ENCODE results near the gene NAP1L5.

NAP1L5 gene

DNA sequence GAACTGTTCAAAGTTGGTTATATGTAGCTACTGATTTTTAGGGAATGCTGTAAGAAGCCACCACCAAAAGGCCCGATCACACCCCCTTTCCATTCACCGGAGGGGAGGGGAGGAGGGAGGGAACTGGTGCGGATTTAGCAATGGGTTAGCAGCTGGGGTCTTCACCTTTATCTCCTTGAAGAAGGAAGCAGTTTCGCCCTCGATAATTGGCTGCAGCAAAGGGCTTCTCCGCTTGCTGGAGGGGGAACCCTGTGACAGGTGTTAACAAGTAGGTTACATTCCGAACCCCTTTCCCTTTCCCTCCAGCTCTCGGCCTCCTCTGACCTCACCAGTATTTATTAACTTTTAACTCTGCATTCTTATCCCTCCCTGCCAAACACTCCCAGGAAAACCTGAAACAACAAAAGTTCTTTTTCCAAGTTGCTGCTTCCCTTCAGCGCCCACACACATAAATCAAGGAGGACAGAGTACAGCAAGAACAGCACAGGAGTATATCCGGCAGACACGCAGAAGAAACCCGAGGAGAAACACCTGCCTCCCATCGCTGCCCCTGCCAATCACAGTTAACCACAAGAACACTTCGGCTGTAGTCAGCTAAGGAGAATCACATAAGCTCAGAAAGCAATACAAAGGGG lies 39.8 kb upstream of the NAP1L5 start:
- H3K36me3 ChIP-seq (ENCODE audit: low read length), result no peaks in the 10 kb centered on the region
- no peaks in the 10 kb centered on the region for H3F3A ChIP-seq (ENCODE audit: insufficient read depth)
- H3K4me2 ChIP-seq (ENCODE audit: low read depth, low read length, poor library complexity, severe bottlenecking), result no peak overlapping the region

DNA sequence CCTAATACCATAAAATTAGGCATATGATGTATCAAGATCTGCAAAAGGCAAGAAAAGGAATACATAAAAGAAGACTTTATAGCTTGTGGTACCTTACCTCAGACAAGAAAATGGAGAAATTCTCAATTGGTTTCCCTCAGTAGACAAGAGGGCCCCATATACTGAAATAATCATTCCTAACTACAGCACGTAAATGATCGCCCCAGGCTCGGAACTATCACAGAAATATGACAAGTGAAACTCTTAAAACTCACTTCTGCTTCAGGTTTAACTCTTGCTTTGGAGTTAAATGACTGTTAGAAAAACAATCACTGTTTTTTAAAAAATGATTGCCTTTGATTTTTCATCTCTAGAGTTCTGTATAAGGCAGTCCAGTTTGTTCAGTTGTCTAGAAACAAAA lies 38.6 kb upstream of the NAP1L5 start:
- Histone ChIP-seq H3K79me2 (ENCODE audit: insufficient read depth, low read length) (no peaks in the 10 kb centered on the region), H3K9ac (ENCODE audit: low read length) (no peak overlapping the region), H3K4me3 (ENCODE audit: insufficient read depth, low read length, poor library complexity, severe bottlenecking) (no peak overlapping the region), H2AFZ (ENCODE audit: low read depth, low read length, severe bottlenecking) (no peak overlapping the region), H4K20me1 (ENCODE audit: low read depth, low read length) (no peaks in the 10 kb centered on the region), H3K9me2 (replicated peaks; ENCODE audit: insufficient read depth, low read length) (no peaks in the 10 kb centered on the region), H3K9me3 (ENCODE audit: insufficient read depth, low read length) (no peaks in the 10 kb centered on the region), H3K4me2 (ENCODE audit: low read depth, low read length, poor library complexity, severe bottlenecking) (no peak overlapping the region), H3K27ac (ENCODE audit: low read depth, low read length) (no peak overlapping the region), H3K27me3 (ENCODE audit: low read length) (no peaks in the 10 kb centered on the region), H3F3A (ENCODE audit: insufficient read depth) (no peaks in the 10 kb centered on the region), H3K36me3 (ENCODE audit: low read length) (no peaks in the 10 kb centered on the region)
- TF ChIP-seq CTCF (IDR thresholded peaks at IDR 0.05; ENCODE audit: insufficient read depth, low read length, poor library complexity, severe bottlenecking), result no peak
- no peak for TF ChIP-seq EZH2phosphoT487 (conservative IDR thresholded peaks at IDR 0.05; ENCODE audit: low read length)

More for the DNA sequence above, 39.8 kb upstream of the NAP1L5 start:
- Histone ChIP-seq H3K79me2 (ENCODE audit: insufficient read depth, low read length) (no peaks in the 10 kb centered on the region), H3K27ac (ENCODE audit: low read depth, low read length) (no peak overlapping the region), H4K20me1 (ENCODE audit: low read depth, low read length) (no peaks in the 10 kb centered on the region), H3K9me3 (ENCODE audit: insufficient read depth, low read length) (no peaks in the 10 kb centered on the region), H2AFZ (ENCODE audit: low read depth, low read length, severe bottlenecking) (no peak overlapping the region), H3K27me3 (ENCODE audit: low read length) (no peaks in the 10 kb centered on the region), H3K4me3 (ENCODE audit: insufficient read depth, low read length, poor library complexity, severe bottlenecking) (no peak overlapping the region), H3K9ac (ENCODE audit: low read length) (no peak overlapping the region), H3K9me2 (replicated peaks; ENCODE audit: insufficient read depth, low read length) (no peaks in the 10 kb centered on the region)
- no peak for TF ChIP-seq EZH2phosphoT487 (conservative IDR thresholded peaks at IDR 0.05; ENCODE audit: low read length)
- no peak for TF ChIP-seq CTCF (IDR thresholded peaks at IDR 0.05; ENCODE audit: insufficient read depth, low read length, poor library complexity, severe bottlenecking)

DNA sequence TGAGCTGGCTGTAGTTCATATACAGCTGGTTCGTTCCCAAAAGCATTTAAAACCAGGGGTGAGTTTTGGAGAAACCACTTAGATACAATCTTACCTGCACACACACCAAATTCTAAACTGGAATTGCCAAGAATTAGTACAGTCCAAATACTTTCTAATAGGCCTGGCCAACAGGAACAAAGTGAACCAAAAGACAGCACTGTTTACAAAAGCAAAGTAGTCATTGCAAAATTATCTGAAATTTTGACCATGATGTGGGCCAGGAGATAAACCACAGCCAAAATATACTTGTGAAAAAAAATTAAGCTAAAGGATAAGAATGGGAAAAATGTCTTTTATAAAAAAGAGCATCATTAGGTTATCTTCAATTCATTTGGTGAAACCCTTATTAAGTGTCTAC lies 37.9 kb upstream of the NAP1L5 start:
- no peaks in the 10 kb centered on the region for H4K20me1 ChIP-seq (ENCODE audit: low read depth, low read length)
- no peaks in the 10 kb centered on the region for H3K36me3 ChIP-seq (ENCODE audit: low read length)
- no peaks in the 10 kb centered on the region for H3K9me2 ChIP-seq (replicated peaks; ENCODE audit: insufficient read depth, low read length)
- H3F3A ChIP-seq (ENCODE audit: insufficient read depth), result no peaks in the 10 kb centered on the region
- no peak overlapping the region for H3K4me3 ChIP-seq (ENCODE audit: insufficient read depth, low read length, poor library complexity, severe bottlenecking)
- no peaks in the 10 kb centered on the region for H3K27me3 ChIP-seq (ENCODE audit: low read length)
- H3K27ac ChIP-seq (ENCODE audit: low read depth, low read length), result no peak overlapping the region
- no peak overlapping the region for H3K9ac ChIP-seq (ENCODE audit: low read length)
- TF ChIP-seq EZH2phosphoT487 (conservative IDR thresholded peaks at IDR 0.05; ENCODE audit: low read length) (no peak), CTCF (IDR thresholded peaks at IDR 0.05; ENCODE audit: insufficient read depth, low read length, poor library complexity, severe bottlenecking) (no peak)
- H3K9me3 ChIP-seq (ENCODE audit: insufficient read depth, low read length), result no peaks in the 10 kb centered on the region
- no peaks in the 10 kb centered on the region for H3K79me2 ChIP-seq (ENCODE audit: insufficient read depth, low read length)
- H3K4me2 ChIP-seq (ENCODE audit: low read depth, low read length, poor library complexity, severe bottlenecking), result no peak overlapping the region
- no peak overlapping the region for H2AFZ ChIP-seq (ENCODE audit: low read depth, low read length, severe bottlenecking)
